Panc1 (cell line): ENCODE measurements around the gene TRDN. TPM values are rescaled to one million over a fixed set of nuclear protein-coding genes. Genes with fewer than 3 reads are reported as not detected.

Source experiments
- ATAC-seq: fragments of 200-7000 bp; cut with Tn5 transposase; 2 replicates; pipeline ENCODE4 v1.9.1; 2020; ENCODE audit warnings: mild to moderate bottlenecking, moderate library complexity
- BruUV-seq: library from RNA; stranded (reverse); fragments of 400-500 nt; replicated peaks from 2 replicates; lab custom pipeline; 2021; lab: Mats Ljungman, UMichigan
- CTCF ChIA-PET: fragments of 300-600 bp; sonication (Branson Sonifier 250); formaldehyde crosslinking; loops from one replicate; lab custom pipeline; 2022; ENCODE audit warnings: antibody characterized with exemption; lab: Charles Lee
- POLR2A ChIA-PET: fragments of 300-600 bp; sonication (Branson Sonifier 250); formaldehyde crosslinking; loops from one replicate; lab custom pipeline; 2022; ENCODE audit warnings: antibody characterized with exemption; lab: Charles Lee
- DNase-seq: peaks from one replicate; pipeline ENCODE4 v3.0.0-alpha.2; 2010; ENCODE audit warnings: low read depth, low spot score
- H3K27ac ChIP-seq: 2 replicates; pipeline ENCODE4 v1.5.1; 2011; ENCODE audit warnings: mild to moderate bottlenecking, low read length, inconsistent platforms
- H3K27me3 ChIP-seq: fragments of 200-500 bp; sonication (Bioruptor generic); 2 replicates; pipeline ENCODE4 v1.6.0; 2014; ENCODE audit warnings: low read length, inconsistent platforms; ENCODE audit not compliant: control insufficient read depth, insufficient read depth
- H3K36me3 ChIP-seq: fragments of 200-500 bp; sonication (Bioruptor generic); 2 replicates; pipeline ENCODE4 v1.5.1; 2014; ENCODE audit warnings: inconsistent platforms, mild to moderate bottlenecking, low read length, moderate library complexity; ENCODE audit not compliant: control insufficient read depth, insufficient read depth
- H3K4me1 ChIP-seq: 2 replicates; pipeline ENCODE4 v1.5.1; 2011; ENCODE audit warnings: inconsistent platforms, mild to moderate bottlenecking, low read length, moderate library complexity; ENCODE audit not compliant: control insufficient read depth, insufficient read depth
- H3K4me3 ChIP-seq, 2 experiments: 2 replicates each; pipeline ENCODE4 v1.5.1; 2011 to 2012; ENCODE audit warnings: low read depth in 2 of 2, low read length in 2 of 2, mild to moderate bottlenecking in 2 of 2, inconsistent platforms in 1 of 2, moderate library complexity in 1 of 2
- H3K9me3 ChIP-seq: fragments of 200-500 bp; sonication (Bioruptor generic); 2 replicates; pipeline ENCODE4 v1.5.1; 2014; ENCODE audit warnings: low read depth, mild to moderate bottlenecking, inconsistent platforms, low read length, moderate library complexity; ENCODE audit not compliant: control insufficient read depth, insufficient read depth
- CTCF ChIP-seq: fragments of 450-650 bp; IDR thresholded peaks from 2 replicates; pipeline ENCODE4 v1.5.1; 2017; ENCODE audit warnings: mild to moderate bottlenecking
- POLR2AphosphoS5 ChIP-seq: IDR thresholded peaks from 2 replicates; pipeline ENCODE4 v1.6.1; 2012; ENCODE audit warnings: mild to moderate bottlenecking, low read depth, low read length, moderate library complexity
- SIN3A ChIP-seq: IDR thresholded peaks from 2 replicates; pipeline ENCODE4 v1.6.1; 2012; ENCODE audit warnings: low read depth, mild to moderate bottlenecking, low read length, moderate library complexity, borderline replicate concordance; ENCODE audit not compliant: insufficient read depth
- TCF7L2 ChIP-seq: IDR thresholded peaks from 2 replicates; pipeline ENCODE4 v1.6.1; 2011; ENCODE audit warnings: mild to moderate bottlenecking, low read depth, low read length, inconsistent platforms
- in situ Hi-C: cut with HindIII; loops from 2 replicates; pipeline ENCODE4 v1.10.0; 2016; ENCODE audit warnings: low sequenced_read_pairs, low pct_unique_long_range_greater_than_20kb
- intact Hi-C: fragments of 100-400 bp; cut with micrococcal nuclease; formaldehyde crosslinking; loops from one replicate; pipeline ENCODE4 v1.10.0; 2022; ENCODE audit not compliant: unreplicated experiment
- total RNA-seq: library from RNA; stranded (reverse); gene quantifications from one replicate; pipeline ENCODE4 v1.2.1, GENCODE V29; 2021; ENCODE audit not compliant: unreplicated experiment
- TF ChIP-seq, protein P1 (sequence below), 2 experiments: IDR thresholded peaks; 2 replicates each; pipeline ENCODE4 v1.6.1; 2011 to 2012; ENCODE audit warnings: low read depth in 2 of 2, control low read depth in 1 of 2, low read length in 1 of 2, mild to moderate bottlenecking in 1 of 2, moderate library complexity in 1 of 2; ENCODE audit not compliant: insufficient read depth in 1 of 2

Gene TRDN
- total RNA-seq, 1 experiment from 2014 or later = not detected

- intact Hi-C loops = no loop called here
Observed at GRCh38 chr6:123210645-123211044, 426.1 kb downstream of the TRDN start.

DNA sequence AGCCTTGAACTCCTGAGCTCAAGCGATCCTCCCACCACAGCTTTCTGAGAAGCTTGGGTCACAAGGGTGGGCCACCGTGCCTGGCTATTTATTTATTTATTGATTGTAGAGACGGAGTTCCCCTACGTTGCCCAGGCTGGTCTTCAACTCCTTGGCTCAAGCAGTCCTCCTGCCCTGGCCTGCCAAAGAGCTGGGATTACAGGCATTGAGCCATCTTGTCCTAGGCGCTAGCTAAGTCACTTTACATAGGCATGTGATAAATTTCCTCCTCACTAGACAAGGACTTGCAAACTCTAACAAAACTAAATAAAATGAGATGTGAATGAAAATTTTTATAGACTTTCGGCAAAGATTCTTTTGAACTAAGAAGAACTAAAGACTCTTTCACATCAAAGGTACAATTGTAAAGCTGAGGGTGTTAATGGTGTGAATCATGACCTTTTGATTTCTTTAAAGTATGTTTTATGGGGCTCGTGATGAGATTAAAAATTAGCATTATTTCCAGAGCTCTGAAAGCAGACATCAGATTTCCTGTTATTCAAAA lies 428.7 kb downstream of the TRDN start:
- ATAC-seq (no peak), DNase-seq (no peak)
- ChIA-PET POLR2A (no interaction called here), CTCF (no interaction called here)
- no TSS peak for BruUV-seq
- Histone ChIP-seq H3K4me3 (no peak overlapping the region), H3K4me1 (no peaks in the 10 kb centered on the region), H3K9me3 (no peaks in the 10 kb centered on the region; the same call in 1 of the 2 replicates), H3K27ac (no peak overlapping the region), H3K36me3 (no peaks in the 10 kb centered on the region), H3K27me3 (no peaks in the 10 kb centered on the region)
- intact Hi-C loops = no loop called here
- in situ Hi-C loops = no loop called here
- TF ChIP-seq SIN3A = no peak

More at GRCh38 chr6:123210645-123211044, 426.1 kb downstream of the TRDN start:
- Histone ChIP-seq H3K27ac (no peak overlapping the region), H3K36me3 (no peaks in the 10 kb centered on the region), H3K27me3 (no peaks in the 10 kb centered on the region), H3K4me1 (no peaks in the 10 kb centered on the region), H3K4me3 (no peak overlapping the region), H3K9me3 (no peaks in the 10 kb centered on the region)
- ATAC-seq = no peak
- POLR2A ChIA-PET = no interaction called here
- DNase-seq = no peak
- no TSS peak for BruUV-seq
- in situ Hi-C loops = no loop called here
- CTCF ChIA-PET = no interaction called here
- TF ChIP-seq, protein P1, sequence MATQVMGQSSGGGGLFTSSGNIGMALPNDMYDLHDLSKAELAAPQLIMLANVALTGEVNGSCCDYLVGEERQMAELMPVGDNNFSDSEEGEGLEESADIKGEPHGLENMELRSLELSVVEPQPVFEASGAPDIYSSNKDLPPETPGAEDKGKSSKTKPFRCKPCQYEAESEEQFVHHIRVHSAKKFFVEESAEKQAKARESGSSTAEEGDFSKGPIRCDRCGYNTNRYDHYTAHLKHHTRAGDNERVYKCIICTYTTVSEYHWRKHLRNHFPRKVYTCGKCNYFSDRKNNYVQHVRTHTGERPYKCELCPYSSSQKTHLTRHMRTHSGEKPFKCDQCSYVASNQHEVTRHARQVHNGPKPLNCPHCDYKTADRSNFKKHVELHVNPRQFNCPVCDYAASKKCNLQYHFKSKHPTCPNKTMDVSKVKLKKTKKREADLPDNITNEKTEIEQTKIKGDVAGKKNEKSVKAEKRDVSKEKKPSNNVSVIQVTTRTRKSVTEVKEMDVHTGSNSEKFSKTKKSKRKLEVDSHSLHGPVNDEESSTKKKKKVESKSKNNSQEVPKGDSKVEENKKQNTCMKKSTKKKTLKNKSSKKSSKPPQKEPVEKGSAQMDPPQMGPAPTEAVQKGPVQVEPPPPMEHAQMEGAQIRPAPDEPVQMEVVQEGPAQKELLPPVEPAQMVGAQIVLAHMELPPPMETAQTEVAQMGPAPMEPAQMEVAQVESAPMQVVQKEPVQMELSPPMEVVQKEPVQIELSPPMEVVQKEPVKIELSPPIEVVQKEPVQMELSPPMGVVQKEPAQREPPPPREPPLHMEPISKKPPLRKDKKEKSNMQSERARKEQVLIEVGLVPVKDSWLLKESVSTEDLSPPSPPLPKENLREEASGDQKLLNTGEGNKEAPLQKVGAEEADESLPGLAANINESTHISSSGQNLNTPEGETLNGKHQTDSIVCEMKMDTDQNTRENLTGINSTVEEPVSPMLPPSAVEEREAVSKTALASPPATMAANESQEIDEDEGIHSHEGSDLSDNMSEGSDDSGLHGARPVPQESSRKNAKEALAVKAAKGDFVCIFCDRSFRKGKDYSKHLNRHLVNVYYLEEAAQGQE (IDR thresholded peaks at IDR 0.05; ENCODE audit: insufficient read depth in 1 of 2, low read depth in 2 of 2, low read length in 1 of 2) = no peak
- TF ChIP-seq TCF7L2 = no peak
- no peak for TF ChIP-seq POLR2AphosphoS5
- TF ChIP-seq SIN3A = no peak
- TF ChIP-seq CTCF = no peak

DNA sequence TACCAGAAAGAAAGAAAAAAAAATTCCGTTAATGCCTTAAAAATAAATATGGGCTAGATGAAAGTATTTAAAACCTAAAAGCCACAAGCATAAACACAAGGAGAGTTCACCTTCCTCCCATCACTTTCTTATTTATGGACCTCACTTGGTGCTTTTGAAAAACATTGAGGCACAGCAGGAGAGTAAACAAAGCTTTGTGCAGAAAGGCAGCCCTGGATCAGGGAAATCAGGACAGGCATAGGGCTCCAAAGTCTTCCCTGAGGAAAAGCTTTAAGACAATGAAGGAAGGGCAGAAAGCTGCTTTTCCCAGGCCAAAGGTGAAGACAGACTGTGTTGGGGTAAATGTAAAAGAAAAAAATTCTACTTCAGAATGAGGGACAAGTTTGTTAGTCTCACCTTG lies 432.8 kb downstream of the TRDN start:
- ChIA-PET CTCF (no interaction called here), POLR2A (no interaction called here)
- no peak overlapping the region for H3K4me3 ChIP-seq
- in situ Hi-C loops = no loop called here
- no TSS peak for BruUV-seq
- DNase-seq (no peak), ATAC-seq (no peak)
- TF ChIP-seq POLR2AphosphoS5 = no peak
- H3K27ac ChIP-seq = no peak overlapping the region
- no peaks in the 10 kb centered on the region for H3K36me3 ChIP-seq
- H3K4me1 ChIP-seq = no peaks in the 10 kb centered on the region
- intact Hi-C loops = no loop called here
- peaks cover 3% of the 10 kb centered on the region; the same call in 1 of the 2 replicates for H3K9me3 ChIP-seq
- no peaks in the 10 kb centered on the region for H3K27me3 ChIP-seq
